H9 (cell line): ENCODE results near the gene P3R3URF. TPM values are rescaled to one million over a fixed set of nuclear protein-coding genes. Genes with fewer than 3 reads are reported as not detected.

ENCODE experiments used
- DNase-seq: peaks from one replicate; pipeline ENCODE4 v3.0.0-alpha.2; 2017
- H2AFZ ChIP-seq: one replicate; pipeline ENCODE4 v1.6.1; 2013; ENCODE audit warnings: mild to moderate bottlenecking, low read length, control low read depth, moderate library complexity
- H2AK5ac ChIP-seq: 2 replicates; pipeline ENCODE4 v1.6.1; 2013; ENCODE audit warnings: low read length, control low read depth, mixed read lengths; ENCODE audit not compliant: insufficient read length
- H2BK120ac ChIP-seq: one replicate; pipeline ENCODE4 v1.6.1; 2013; ENCODE audit warnings: low read depth, mild to moderate bottlenecking, low read length, control low read depth, inconsistent platforms; ENCODE audit not compliant: poor library complexity, severe bottlenecking
- H2BK12ac ChIP-seq: 2 replicates; pipeline ENCODE4 v1.6.1; 2013; ENCODE audit warnings: low read length, control low read depth, mixed read lengths, low read depth; ENCODE audit not compliant: insufficient read length
- H2BK15ac ChIP-seq: 2 replicates; pipeline ENCODE4 v1.6.1; 2013; ENCODE audit warnings: low read depth, low read length, control low read depth
- H2BK20ac ChIP-seq: one replicate; pipeline ENCODE4 v1.6.1; 2013; ENCODE audit warnings: low read depth, mild to moderate bottlenecking, low read length, control low read depth, inconsistent platforms; ENCODE audit not compliant: poor library complexity, severe bottlenecking
- H2BK5ac ChIP-seq: 2 replicates; pipeline ENCODE4 v1.6.1; 2013; ENCODE audit warnings: low read length, control low read depth, mixed read lengths; ENCODE audit not compliant: insufficient read length
- H3K14ac ChIP-seq: 2 replicates; pipeline ENCODE4 v1.6.1; 2013; ENCODE audit warnings: low read length, control low read depth; ENCODE audit not compliant: insufficient read depth
- H3K18ac ChIP-seq: 2 replicates; pipeline ENCODE4 v1.6.1; 2013; ENCODE audit warnings: low read depth, mild to moderate bottlenecking, mixed read lengths, low read length, control low read depth; ENCODE audit not compliant: insufficient read length
- H3K23ac ChIP-seq: 2 replicates; pipeline ENCODE4 v1.6.1; 2013; ENCODE audit warnings: low read length, control low read depth, mixed read lengths, low read depth; ENCODE audit not compliant: insufficient read length
- H3K23me2 ChIP-seq: 2 replicates; pipeline ENCODE4 v1.6.1; 2013; ENCODE audit warnings: low read depth, mild to moderate bottlenecking, mixed read lengths, low read length, control low read depth; ENCODE audit not compliant: insufficient read length, poor library complexity, severe bottlenecking
- H3K27ac ChIP-seq: 2 replicates; pipeline ENCODE4 v1.5.1; 2013; ENCODE audit warnings: low read length, control low read depth, mixed read lengths, low read depth; ENCODE audit not compliant: insufficient read length
- H3K27me3 ChIP-seq: 2 replicates; pipeline ENCODE4 v1.6.1; 2013; ENCODE audit warnings: low read length, control low read depth, inconsistent platforms; ENCODE audit not compliant: insufficient read depth
- H3K4ac ChIP-seq: 2 replicates; pipeline ENCODE4 v1.6.1; 2013; ENCODE audit warnings: low read depth, mild to moderate bottlenecking, control low read depth, inconsistent platforms, low read length, moderate library complexity
- H3K4me1 ChIP-seq: 2 replicates; pipeline ENCODE4 v1.6.1; 2013; ENCODE audit warnings: low read length, control low read depth, inconsistent platforms; ENCODE audit not compliant: insufficient read depth
- H3K4me2 ChIP-seq: 2 replicates; pipeline ENCODE4 v1.6.1; 2013; ENCODE audit warnings: low read length, control low read depth, mixed read lengths; ENCODE audit not compliant: insufficient read length, insufficient read depth
- H3K56ac ChIP-seq: 2 replicates; pipeline ENCODE4 v1.6.1; 2013; ENCODE audit warnings: low read depth, mild to moderate bottlenecking, mixed read lengths, low read length, control low read depth; ENCODE audit not compliant: insufficient read length
- H3K79me1 ChIP-seq: 2 replicates; pipeline ENCODE4 v1.6.1; 2013; ENCODE audit warnings: low read depth, mild to moderate bottlenecking, moderate library complexity, low read length, control low read depth, inconsistent platforms; ENCODE audit not compliant: insufficient read depth, poor library complexity, severe bottlenecking
- H3K79me2 ChIP-seq: 2 replicates; pipeline ENCODE4 v1.6.1; 2013; ENCODE audit warnings: low read length, control low read depth, inconsistent platforms; ENCODE audit not compliant: insufficient read depth
- H3K9ac ChIP-seq: 2 replicates; pipeline ENCODE4 v1.6.1; 2013; ENCODE audit warnings: low read length, control low read depth, mixed read lengths; ENCODE audit not compliant: insufficient read length; ENCODE audit errors: extremely low read depth
- H3K9me3 ChIP-seq: one replicate; pipeline ENCODE4 v1.6.1; 2013; ENCODE audit warnings: low read depth, low read length, inconsistent platforms; ENCODE audit not compliant: control insufficient read depth
- H3T11ph ChIP-seq: one replicate; pipeline ENCODE4 v1.6.1; 2013; ENCODE audit warnings: mild to moderate bottlenecking, low read length, control low read depth, inconsistent platforms
- H4K20me1 ChIP-seq: one replicate; pipeline ENCODE4 v1.6.1; 2013; ENCODE audit not compliant: control insufficient read depth, insufficient read length, insufficient read depth
- H4K5ac ChIP-seq: 2 replicates; pipeline ENCODE4 v1.6.1; 2013; ENCODE audit warnings: low read depth, mild to moderate bottlenecking, mixed read lengths, low read length, control low read depth; ENCODE audit not compliant: insufficient read length
- H4K8ac ChIP-seq: replicated peaks from 2 replicates; pipeline ENCODE4 v1.6.1; 2013; ENCODE audit warnings: low read length, control low read depth, mixed read lengths, low read depth; ENCODE audit not compliant: insufficient read length
- H4K91ac ChIP-seq: 2 replicates; pipeline ENCODE4 v1.6.1; 2013; ENCODE audit warnings: low read depth, mild to moderate bottlenecking, moderate library complexity, mixed read lengths, low read length, control low read depth; ENCODE audit not compliant: insufficient read length
- H3K27ac Mint-ChIP-seq, 3 experiments: 2 replicates in 2 of 3; 3 replicates in 1 of 3; pipeline ENCODE4 v1.8.0; 2020 to 2021; ENCODE audit warnings: mixed read lengths in 3 of 3, mild to moderate bottlenecking in 1 of 3, moderate library complexity in 1 of 3
- H3K27me3 Mint-ChIP-seq: 2 replicates; pipeline ENCODE4 v1.8.0; 2021; ENCODE audit warnings: low read depth, mild to moderate bottlenecking, moderate library complexity, mixed read lengths
- H3K36me3 Mint-ChIP-seq, 3 experiments: 2 replicates in 2 of 3; 3 replicates in 1 of 3; pipeline ENCODE4 v1.8.0; 2020 to 2021; ENCODE audit warnings: low read depth in 3 of 3, mixed read lengths in 3 of 3; ENCODE audit not compliant: insufficient read depth in 1 of 3
- H3K4me1 Mint-ChIP-seq, 2 experiments: 2 replicates each; pipeline ENCODE4 v1.8.0; 2020; ENCODE audit warnings: mixed read lengths in 2 of 2
- H3K4me3 Mint-ChIP-seq, 2 experiments: 2 replicates in 1 of 2; 3 replicates in 1 of 2; pipeline ENCODE4 v1.8.0; 2020 to 2021; ENCODE audit warnings: mild to moderate bottlenecking in 2 of 2, mixed read lengths in 2 of 2, moderate library complexity in 1 of 2
- H3K9me3 Mint-ChIP-seq, 2 experiments: 2 replicates in 1 of 2; 3 replicates in 1 of 2; pipeline ENCODE4 v1.8.0; 2020; ENCODE audit warnings: mild to moderate bottlenecking in 2 of 2, mixed read lengths in 2 of 2, moderate library complexity in 1 of 2
- CTCF ChIP-seq: fragments of 200-600 bp; sonication (generic); conservative IDR thresholded peaks from 3 replicates; pipeline ENCODE4 v1.8.0; 2021; ENCODE audit warnings: antibody characterized with exemption, mild to moderate bottlenecking
- WGBS: extraction: QIAGEN DNeasy Blood & Tissue Kit; methylation state at CpG from one replicate; pipeline ENCODE4 v1.1.7; 2013; ENCODE audit warnings: missing lambda C conversion rate, low lambda C conversion rate, mixed read lengths; ENCODE audit not compliant: insufficient read length; ENCODE audit errors: extremely low coverage; 5-methylcytosine and 5-hydroxymethylcytosine counted together
- total RNA-seq: library from RNA; stranded (reverse); gene quantifications from 2 replicates; pipeline ENCODE4 v1.2.1, GENCODE V29; 2021

The P3R3URF gene
- total RNA-seq, 1 experiment from 2014 or later = not detected

GRCh38 chr1:46206399-46206798, 30.1 kb upstream of the P3R3URF start:
- no peak overlapping the region for H3K14ac ChIP-seq
- peaks cover 0 to 2% (median 2%) of the 10 kb centered on the region in 3 experiments; a peak in 3 of 7 replicates for H3K36me3 Mint-ChIP-seq
- H3K27ac Mint-ChIP-seq = no peak overlapping the region
- H2BK12ac ChIP-seq = no peak overlapping the region
- H3K27ac ChIP-seq = no peak overlapping the region
- H3K4me1 Mint-ChIP-seq = peaks cover 16 to 22% of the 10 kb centered on the region in 2 experiments
- H3K4ac ChIP-seq = no peak overlapping the region
- H3K4me3 Mint-ChIP-seq = no peak overlapping the region
- H2BK5ac ChIP-seq = no peak overlapping the region
- H2BK15ac ChIP-seq = no peak overlapping the region
- H2AK5ac ChIP-seq = no peak overlapping the region
- no peak overlapping the region for H2AFZ ChIP-seq
- TF ChIP-seq CTCF = no peak
- no peak overlapping the region for H3K23ac ChIP-seq
- peaks cover 15% of the 10 kb centered on the region for H3K23me2 ChIP-seq
- H3K27me3 Mint-ChIP-seq = peaks cover 2% of the 10 kb centered on the region
- H3K9me3 ChIP-seq = no peaks in the 10 kb centered on the region
- H3K56ac ChIP-seq = no peak overlapping the region
- H4K91ac ChIP-seq = no peak overlapping the region
- H4K5ac ChIP-seq = no peak overlapping the region
- no peak overlapping the region for H3K4me2 ChIP-seq
- H3K9me3 Mint-ChIP-seq = no peaks in the 10 kb centered on the region
- no peaks in the 10 kb centered on the region for H3K4me1 ChIP-seq
- H3T11ph ChIP-seq = no peak overlapping the region
- H4K8ac ChIP-seq = no peak overlapping the region
- H3K18ac ChIP-seq = no peak overlapping the region
- no peaks in the 10 kb centered on the region for H3K79me1 ChIP-seq
- no CpG with 5 or more reads among the region's 2 CpGs for WGBS
- DNase-seq = no peak
- H4K20me1 ChIP-seq = no peaks in the 10 kb centered on the region
- no peak overlapping the region for H2BK120ac ChIP-seq
- H2BK20ac ChIP-seq = no peak overlapping the region
- H3K9ac ChIP-seq = no peak overlapping the region
- H3K79me2 ChIP-seq = no peaks in the 10 kb centered on the region
- no peaks in the 10 kb centered on the region for H3K27me3 ChIP-seq
